Astrocyte (in vitro differentiated cells and primary cell): ENCODE results near the gene TNFRSF21.
"Not testable (repeated sequence)": the region's sequence is repeated elsewhere in the genome, so short reads cannot be mapped to it uniquely, and the experiment has no call there.

ENCODE experiments used
- CTCF ChIP-seq: IDR thresholded peaks from 2 replicates; pipeline ENCODE4 v1.5.1; 2011; ENCODE audit warnings: low read depth, mild to moderate bottlenecking, inconsistent platforms, low read length, moderate library complexity; ENCODE audit not compliant: insufficient read depth
- EZH2 ChIP-seq: IDR thresholded peaks from 2 replicates; pipeline ENCODE4 v1.6.1; 2012; ENCODE audit warnings: mild to moderate bottlenecking, low read length, inconsistent platforms; ENCODE audit not compliant: insufficient read depth

DNA sequence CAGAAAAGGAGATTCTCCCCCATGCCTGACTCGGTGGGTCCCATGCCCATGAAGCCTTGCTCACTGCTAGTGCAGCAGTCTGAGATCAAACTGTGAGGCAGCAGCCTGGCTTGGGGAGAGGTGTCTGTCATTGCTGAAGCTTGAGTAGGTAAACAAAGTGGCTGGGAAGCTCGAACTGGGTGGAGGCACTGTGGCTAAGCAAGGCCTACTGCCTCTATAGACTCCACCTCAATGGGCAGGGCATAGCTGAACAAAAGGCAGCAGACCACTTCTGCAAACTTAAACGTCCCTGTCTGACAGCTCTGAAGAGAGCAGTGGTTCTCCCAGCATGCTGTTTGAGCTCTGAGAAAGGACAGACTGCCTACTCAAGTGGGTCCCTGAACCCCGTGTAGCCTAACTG is 18.4 kb upstream of the TNFRSF21 start:
- not testable (repeated sequence) for TF ChIP-seq CTCF, EZH2
